RKO (cell line): ENCODE results near the gene PZP.

Source experiments
- DNase-seq: peaks from one replicate; pipeline ENCODE4 v3.0.0-alpha.2; 2016; ENCODE audit warnings: low spot score

Gene PZP

GRCh38 chr12:9103050-9103849 is 104.9 kb downstream of the PZP start:
- no peak for DNase-seq

DNA sequence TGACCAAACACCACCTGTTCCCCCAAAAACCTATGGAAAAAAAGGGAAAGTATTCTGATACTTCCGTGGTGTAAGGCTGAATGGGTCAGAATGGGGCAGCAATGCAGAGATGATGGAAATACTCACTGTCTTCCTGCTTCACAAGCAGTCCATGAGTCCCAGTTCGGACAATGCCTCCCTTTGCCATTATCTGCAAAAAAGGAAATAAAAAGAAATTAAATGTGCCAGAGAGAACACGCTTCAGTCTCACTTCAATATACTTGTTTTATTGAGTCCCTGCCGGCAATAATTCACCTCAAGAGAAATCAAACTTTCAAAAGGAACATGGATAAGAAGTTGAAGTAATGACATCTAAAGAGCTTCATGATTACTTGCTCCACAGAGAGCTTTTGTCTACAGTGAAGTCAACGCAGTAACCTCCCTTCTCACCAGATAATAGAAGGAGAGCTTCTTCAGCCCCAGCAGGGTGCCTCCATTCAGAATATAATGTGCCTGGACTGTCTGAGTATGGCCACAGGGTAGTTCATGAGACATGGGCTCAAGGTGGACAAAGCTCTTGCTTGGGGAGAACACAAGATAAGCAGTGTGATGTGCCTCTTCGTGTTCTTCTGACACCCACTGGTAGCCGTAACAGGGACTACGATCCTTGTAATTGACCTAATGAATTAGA is 107.0 kb downstream of the PZP start:
- no peak for DNase-seq

- DNase-seq: no peak
Measured at GRCh38 chr12:9099552-9100190, 108.5 kb downstream of the PZP start.
